ENCODE measurements around the gene LHX4. TPM values are rescaled to one million over a fixed set of nuclear protein-coding genes. Genes with fewer than 3 reads are reported as not detected.

Gene LHX4
- total RNA-seq, 1 donor from 2014 or later = 0.96 TPM

DNA sequence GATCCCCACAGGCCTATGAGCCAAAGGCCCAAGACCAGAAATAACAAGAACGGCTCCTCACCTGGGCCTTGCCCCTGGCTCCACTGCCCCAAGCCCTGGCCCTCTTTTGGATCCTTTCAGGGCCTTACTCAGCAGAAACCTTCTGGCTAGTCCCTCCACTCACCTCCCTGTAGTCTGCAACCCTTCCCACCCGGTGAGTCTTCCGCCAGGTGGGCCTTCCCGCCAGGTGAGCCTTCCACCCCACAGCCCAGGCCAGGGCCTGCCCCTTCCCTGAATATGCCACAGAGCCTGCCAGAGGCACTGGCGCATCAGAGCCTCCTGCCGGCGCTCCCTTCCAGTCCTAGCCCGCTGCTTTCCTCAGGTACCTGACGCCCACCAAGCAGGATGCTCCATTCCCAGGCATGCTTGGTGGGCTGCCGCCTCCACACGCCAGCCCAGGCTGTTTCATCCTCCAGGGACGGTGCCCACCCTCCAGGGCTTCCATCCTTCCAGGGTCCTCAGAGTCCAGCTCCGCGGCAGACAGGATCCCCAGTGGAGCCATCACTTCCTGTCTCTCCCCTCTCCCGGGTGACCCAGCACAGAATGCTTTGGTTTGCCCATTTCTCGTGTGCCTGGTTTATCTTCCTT, 20.9 kb downstream of the LHX4 start:
- Mint-ChIP-seq H3K4me1 (peaks cover 5% of the 10 kb centered on the region), H3K27ac (ENCODE audit: unreplicated experiment) (no peak overlapping the region), H3K27me3 (ENCODE audit: low read depth) (peaks cover 24% of the 10 kb centered on the region), H3K4me3 (no peak overlapping the region), H3K36me3 (ENCODE audit: low read depth) (no peaks in the 10 kb centered on the region), H3K9me3 (no peaks in the 10 kb centered on the region)
- TF ChIP-seq, protein P1, sequence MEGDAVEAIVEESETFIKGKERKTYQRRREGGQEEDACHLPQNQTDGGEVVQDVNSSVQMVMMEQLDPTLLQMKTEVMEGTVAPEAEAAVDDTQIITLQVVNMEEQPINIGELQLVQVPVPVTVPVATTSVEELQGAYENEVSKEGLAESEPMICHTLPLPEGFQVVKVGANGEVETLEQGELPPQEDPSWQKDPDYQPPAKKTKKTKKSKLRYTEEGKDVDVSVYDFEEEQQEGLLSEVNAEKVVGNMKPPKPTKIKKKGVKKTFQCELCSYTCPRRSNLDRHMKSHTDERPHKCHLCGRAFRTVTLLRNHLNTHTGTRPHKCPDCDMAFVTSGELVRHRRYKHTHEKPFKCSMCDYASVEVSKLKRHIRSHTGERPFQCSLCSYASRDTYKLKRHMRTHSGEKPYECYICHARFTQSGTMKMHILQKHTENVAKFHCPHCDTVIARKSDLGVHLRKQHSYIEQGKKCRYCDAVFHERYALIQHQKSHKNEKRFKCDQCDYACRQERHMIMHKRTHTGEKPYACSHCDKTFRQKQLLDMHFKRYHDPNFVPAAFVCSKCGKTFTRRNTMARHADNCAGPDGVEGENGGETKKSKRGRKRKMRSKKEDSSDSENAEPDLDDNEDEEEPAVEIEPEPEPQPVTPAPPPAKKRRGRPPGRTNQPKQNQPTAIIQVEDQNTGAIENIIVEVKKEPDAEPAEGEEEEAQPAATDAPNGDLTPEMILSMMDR (conservative IDR thresholded peaks at IDR 0.05) = no peak
- DNase-seq (ENCODE audit: low read depth, low spot score) = no peak

DNA sequence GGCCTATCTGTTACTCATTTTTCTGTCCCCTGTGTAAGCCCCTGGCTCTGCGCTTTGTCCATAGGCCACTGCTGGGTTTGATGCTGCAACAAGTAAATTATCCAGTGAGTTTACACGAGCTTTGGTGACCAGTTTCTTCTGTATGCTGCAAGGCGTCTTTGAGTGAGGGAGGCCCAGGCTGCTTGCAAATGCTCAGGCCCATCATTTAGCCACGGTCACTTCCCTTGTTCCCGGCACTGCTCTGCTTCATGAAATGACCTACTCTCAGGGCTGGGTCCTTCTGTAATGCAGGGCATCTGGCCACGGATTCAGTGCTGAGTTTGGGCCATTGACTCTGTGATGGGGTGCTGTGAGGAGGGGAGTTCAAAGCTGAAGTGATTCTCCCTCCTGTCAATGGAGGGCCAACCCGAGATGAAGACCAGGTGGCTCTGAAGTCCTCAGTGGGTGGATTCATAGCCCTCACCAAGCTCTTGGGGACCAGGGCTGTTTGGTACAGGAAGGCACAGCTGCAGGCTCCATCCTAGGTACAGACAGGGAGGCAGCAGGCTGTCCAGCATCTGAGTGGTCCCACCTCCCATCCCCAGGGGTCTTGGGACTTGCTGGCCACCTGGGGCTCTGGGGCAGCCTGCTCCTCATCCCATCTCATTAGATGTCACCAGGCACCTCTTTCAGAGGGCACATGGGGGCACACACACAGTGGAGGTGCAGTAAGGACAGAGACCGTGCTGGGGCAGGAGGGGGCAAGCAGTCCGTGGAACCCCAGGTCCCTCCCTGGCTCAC, 21.7 kb downstream of the LHX4 start:
- H3K36me3 Mint-ChIP-seq (ENCODE audit: low read depth) = no peaks in the 10 kb centered on the region
- no peak for DNase-seq (ENCODE audit: low read depth, low spot score)
- TF ChIP-seq, protein P1 (conservative IDR thresholded peaks at IDR 0.05) = no peak
- no peak overlapping the region for H3K27ac Mint-ChIP-seq (ENCODE audit: unreplicated experiment)
- peaks cover 5% of the 10 kb centered on the region for H3K4me1 Mint-ChIP-seq
- no peak overlapping the region for H3K4me3 Mint-ChIP-seq
- H3K27me3 Mint-ChIP-seq (ENCODE audit: low read depth) = peaks cover 23% of the 10 kb centered on the region
- no peaks in the 10 kb centered on the region for H3K9me3 Mint-ChIP-seq

DNA sequence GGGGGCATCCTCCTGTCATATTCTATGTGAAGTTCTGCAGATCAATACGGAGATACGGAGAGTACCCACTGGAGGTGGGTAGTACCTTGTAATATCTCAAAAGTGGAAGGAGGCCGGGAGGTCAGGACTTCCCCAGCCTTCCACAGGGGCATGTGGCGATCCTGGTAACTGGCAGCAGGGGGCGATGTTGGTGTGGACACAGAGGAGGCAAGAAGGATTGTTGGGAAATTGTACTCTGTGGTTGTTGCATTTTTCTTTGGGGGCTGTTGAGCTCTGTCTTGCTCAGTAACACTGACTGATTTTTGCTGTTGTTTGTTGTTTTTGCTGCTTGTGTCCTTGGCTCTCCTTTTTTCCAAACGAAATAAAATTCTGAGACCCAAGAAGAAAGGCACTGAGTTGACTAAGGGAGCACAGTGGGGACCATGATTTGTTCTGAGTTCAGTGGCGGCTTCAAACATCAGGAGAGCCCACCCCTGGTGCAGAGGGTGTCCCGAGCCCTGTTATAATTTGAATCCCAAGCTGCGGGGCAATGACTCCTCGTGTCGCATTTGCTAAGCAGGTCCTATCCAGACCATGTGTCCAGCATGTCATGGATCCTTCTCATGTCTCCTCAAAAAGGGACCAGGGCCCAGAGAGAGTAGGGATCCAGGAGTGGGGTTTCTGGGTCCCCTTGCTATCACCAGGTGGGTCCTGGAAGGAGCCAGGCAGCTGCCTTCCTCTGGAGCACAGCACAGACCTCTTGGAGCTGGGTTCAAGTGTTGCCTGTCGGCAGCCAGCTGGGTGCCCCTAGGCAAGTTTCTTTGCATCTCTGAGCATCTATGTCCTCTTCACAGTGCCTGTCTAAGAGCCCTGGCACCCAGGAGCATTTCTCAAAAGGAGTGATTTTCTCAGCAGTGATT, 22.8 kb downstream of the LHX4 start:
- peaks cover 5% of the 10 kb centered on the region for H3K4me1 Mint-ChIP-seq
- no peak overlapping the region for H3K27ac Mint-ChIP-seq (ENCODE audit: unreplicated experiment)
- DNase-seq (ENCODE audit: low read depth, low spot score) = peak; percentile 74
- H3K36me3 Mint-ChIP-seq (ENCODE audit: low read depth) = no peaks in the 10 kb centered on the region
- H3K27me3 Mint-ChIP-seq (ENCODE audit: low read depth) = peaks cover 25% of the 10 kb centered on the region
- no peak overlapping the region for H3K4me3 Mint-ChIP-seq
- no peaks in the 10 kb centered on the region for H3K9me3 Mint-ChIP-seq
- TF ChIP-seq, protein P1 (conservative IDR thresholded peaks at IDR 0.05) = peak; percentile 78

DNA sequence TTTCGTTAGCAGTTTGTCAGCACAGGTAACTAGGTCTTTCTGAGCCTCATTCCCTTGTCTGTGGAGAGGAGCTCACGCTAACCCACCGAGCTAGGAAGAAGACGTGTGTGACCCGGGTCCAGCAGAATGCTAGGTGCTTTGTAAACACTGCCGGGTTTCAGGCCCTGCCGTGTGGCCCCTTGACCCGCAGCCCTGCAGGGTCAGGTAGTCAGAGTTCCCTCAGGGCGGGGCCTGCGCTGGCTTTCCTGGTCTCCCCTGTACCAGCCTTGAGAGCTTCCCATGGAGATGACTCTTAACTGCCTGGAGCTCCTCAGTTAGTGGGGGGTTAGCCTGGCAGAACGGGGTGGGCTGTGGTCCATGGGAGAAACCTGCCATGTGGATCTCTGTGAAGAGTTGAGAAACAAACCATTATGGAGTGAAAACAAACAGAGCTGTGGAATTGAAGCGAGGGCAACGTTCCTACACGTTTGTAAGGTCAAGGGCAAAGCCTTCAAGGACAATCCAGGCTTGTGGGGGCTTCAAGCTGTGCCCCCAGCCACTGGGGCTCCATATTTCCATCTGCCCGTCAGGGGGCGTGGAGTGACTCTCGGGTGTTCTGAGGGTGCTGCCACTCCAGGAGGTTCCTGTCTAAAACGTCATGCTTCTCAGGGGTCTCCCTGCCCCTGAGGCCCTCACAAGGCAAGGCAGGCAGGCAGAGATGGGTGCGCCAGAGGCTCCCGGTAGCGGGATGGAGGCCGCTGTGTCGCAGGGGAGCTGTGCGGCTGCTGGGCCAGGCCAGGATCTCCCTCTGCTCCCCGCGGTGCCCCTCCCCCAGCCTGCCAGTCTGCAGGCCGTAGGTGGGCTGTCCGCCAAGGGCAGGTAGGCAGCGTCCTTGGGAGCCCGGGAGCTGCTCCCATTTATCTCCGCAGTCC, 23.8 kb downstream of the LHX4 start:
- no peak overlapping the region for H3K27ac Mint-ChIP-seq (ENCODE audit: unreplicated experiment)
- H3K4me1 Mint-ChIP-seq = peaks cover 5% of the 10 kb centered on the region
- no peak overlapping the region for H3K4me3 Mint-ChIP-seq
- H3K36me3 Mint-ChIP-seq (ENCODE audit: low read depth) = no peaks in the 10 kb centered on the region
- DNase-seq (ENCODE audit: low read depth, low spot score) = no peak
- TF ChIP-seq, protein P1 (conservative IDR thresholded peaks at IDR 0.05) = no peak
- H3K27me3 Mint-ChIP-seq (ENCODE audit: low read depth) = peaks cover 29% of the 10 kb centered on the region
- H3K9me3 Mint-ChIP-seq = no peaks in the 10 kb centered on the region

DNA sequence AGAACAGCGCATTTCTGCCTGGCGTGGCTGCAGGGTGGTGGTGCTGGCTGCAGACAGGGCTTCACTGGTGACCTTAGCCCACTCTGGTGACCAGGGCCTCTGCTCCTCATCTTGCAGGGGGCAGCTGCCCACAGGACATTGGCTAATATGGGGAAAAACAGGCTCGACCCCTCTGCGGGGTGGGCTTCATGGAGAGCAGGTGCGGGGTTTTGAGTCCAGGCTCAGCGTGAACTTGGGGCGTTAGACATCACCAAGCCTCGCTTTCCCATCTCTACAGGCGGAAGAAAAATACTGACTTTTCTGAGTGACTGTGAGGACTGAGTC, 24.4 kb downstream of the LHX4 start:
- no peak for DNase-seq (ENCODE audit: low read depth, low spot score)
- Mint-ChIP-seq H3K4me1 (peaks cover 5% of the 10 kb centered on the region), H3K27me3 (ENCODE audit: low read depth) (peaks cover 25% of the 10 kb centered on the region), H3K9me3 (no peaks in the 10 kb centered on the region), H3K4me3 (no peak overlapping the region), H3K36me3 (ENCODE audit: low read depth) (no peaks in the 10 kb centered on the region), H3K27ac (ENCODE audit: unreplicated experiment) (no peak overlapping the region)
- TF ChIP-seq, protein P1 (conservative IDR thresholded peaks at IDR 0.05) = no peak
